Cardiac fibroblast (primary cell): ENCODE measurements around the gene RFX8.
"Not testable (repeated sequence)": the region's sequence is repeated elsewhere in the genome, so short reads cannot be mapped to it uniquely, and the experiment has no call there.

ENCODE experiments used
- DNase-seq, 2 donors: peaks; one replicate each; pipeline versions ENCODE4 v3.0.0 to v3.0.0-alpha.2; 2010; ENCODE audit warnings: low read depth in 2 of 2
- H3K4me3 ChIP-seq, 2 donors: replicated peaks in 1 of 2; 1 replicate in 1 of 2; 2 replicates in 1 of 2; pipeline ENCODE4 v1.5.1; 2011; ENCODE audit warnings: low read depth in 2 of 2, low read length in 2 of 2, mild to moderate bottlenecking in 2 of 2, moderate library complexity in 1 of 2
- CTCF ChIP-seq: IDR thresholded peaks from one replicate; pipeline ENCODE4 v1.5.1; 2011; ENCODE audit warnings: low read depth, mild to moderate bottlenecking, low read length, inconsistent platforms

RFX8 gene

GRCh38 chr2:101446869-101447268, 28.0 kb downstream of the RFX8 start:
- no peak overlapping the region for H3K4me3 ChIP-seq
- no peak for TF ChIP-seq CTCF
- peak; percentile 43 to 90 for DNase-seq

DNA sequence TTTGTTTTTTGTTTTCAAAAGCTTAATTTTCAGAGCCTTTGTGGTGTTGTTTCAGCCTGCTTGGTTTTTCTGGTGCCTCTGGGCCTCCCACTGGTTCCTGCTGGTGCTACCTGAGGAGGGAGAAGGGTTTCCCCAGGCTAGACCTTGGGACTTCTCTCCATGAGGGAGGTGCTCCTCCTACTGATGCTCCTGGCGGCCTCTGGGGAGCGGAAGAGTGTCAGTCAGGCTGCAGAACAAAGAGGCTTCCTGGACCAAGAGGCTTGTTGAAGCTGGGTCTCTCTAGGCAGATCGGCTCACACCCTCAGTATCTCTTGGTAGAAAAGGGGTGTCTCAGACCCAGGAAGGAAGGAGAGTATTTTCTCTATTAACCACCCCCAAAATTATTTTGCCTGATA, 32.2 kb downstream of the RFX8 start:
- TF ChIP-seq CTCF = no peak
- no peak for DNase-seq
- no peak overlapping the region for H3K4me3 ChIP-seq

DNA sequence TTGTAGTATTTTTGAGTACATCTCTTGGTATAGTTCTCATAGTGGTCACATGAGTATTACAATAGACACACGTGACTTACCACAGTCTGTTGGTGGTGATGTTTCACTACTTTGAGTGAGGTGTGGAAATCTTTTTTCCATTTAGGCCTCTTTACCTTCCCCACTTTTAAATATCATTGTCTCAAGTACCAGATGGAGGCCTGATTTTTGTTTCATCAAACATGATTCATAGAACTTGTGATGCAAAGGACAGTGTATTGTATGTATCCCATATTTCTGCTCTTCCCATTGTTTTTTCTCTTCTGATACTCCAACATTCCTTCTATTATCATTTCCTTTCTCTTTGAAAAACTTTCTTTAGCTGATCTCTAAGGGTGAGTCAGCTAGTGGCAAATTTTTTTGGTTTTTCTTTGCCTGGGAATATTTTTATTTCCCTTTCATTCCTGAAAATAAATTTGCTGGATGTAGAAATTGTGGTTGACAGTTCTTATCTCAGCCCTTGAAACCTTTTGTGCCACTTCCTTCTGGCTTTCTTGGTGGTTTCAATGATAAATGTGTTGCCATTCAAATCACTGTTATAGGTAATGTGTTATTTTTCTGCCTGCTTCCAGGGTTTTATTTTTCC, 32.8 kb downstream of the RFX8 start:
- peak; percentile 48 to 79 for DNase-seq
- no peak for TF ChIP-seq CTCF
- H3K4me3 ChIP-seq = no peak overlapping the region

GRCh38 chr2:101440127-101440738, 34.7 kb downstream of the RFX8 start:
- peak; percentile 54 to 89 for DNase-seq
- no peak overlapping the region for H3K4me3 ChIP-seq
- TF ChIP-seq CTCF = no peak

DNA sequence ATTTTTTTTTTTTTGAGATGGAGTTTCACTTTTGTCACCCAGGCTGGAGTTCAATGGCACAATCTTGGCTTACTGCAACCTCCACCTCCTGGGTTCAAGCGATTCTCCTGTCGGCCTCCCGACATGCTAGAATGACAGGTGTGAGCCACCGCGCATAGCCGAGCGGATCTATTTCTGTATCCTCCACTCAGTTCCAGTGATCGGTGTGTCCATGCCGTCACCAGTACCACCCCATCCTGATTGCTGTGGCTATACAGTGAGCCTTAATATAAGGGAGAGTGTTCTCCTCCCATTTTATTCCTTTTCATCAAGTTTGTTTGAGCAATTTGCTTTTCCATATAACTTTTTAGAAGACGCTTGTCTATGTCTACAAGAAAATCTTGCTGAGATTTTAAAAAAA, 35.2 kb downstream of the RFX8 start:
- no peak overlapping the region for H3K4me3 ChIP-seq
- no peak for DNase-seq

GRCh38 chr2:101438555-101438954, 36.4 kb downstream of the RFX8 start:
- H3K4me3 ChIP-seq, DNase-seq: not testable (repeated sequence)

More for the DNA sequence above, 35.2 kb downstream of the RFX8 start:
- TF ChIP-seq CTCF = no peak

- no peak for TF ChIP-seq CTCF
- DNase-seq = peak; percentile 75 to 77
- H3K4me3 ChIP-seq = peak overlapping the region; percentile 6 to 38
Measured at GRCh38 chr2:101435001-101435862, 39.7 kb downstream of the RFX8 start.
